ENCODE data around the gene TXNRD2. TPM values are rescaled to one million over a fixed set of nuclear protein-coding genes. Genes with fewer than 3 reads are reported as not detected.
"Not testable (repeated sequence)": the region's sequence is repeated elsewhere in the genome, so short reads cannot be mapped to it uniquely, and the experiment has no call there.

Gene TXNRD2
- total RNA-seq, 2 donors from 2014 or later = 22.3 to 29.5 TPM

DNA sequence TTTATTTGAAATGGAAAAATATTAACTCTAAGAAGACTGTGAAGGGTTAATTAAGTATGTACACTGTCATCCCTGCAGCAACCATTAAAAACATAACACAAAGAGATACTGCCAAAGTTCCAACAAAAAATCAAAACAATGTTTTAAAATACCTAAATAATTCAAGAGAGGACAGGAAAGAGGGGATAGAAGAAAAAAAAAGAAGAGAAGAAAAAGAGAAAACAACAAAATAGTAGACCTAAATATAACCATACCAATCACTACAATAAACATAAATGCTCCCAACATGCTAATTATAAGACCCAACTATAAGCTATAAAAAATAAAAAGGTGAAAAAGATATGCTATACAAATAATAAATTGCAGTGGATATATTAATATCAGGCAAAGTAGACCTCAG, 107.0 kb downstream of the TXNRD2 start:
- no peaks in the 10 kb centered on the region for H3K36me3 ChIP-seq
- intact Hi-C loops (cut with DNase I) = no loop called here
- no peak for DNase-seq
- no peak overlapping the region for H3K4me3 ChIP-seq
- TF ChIP-seq, protein P1, sequence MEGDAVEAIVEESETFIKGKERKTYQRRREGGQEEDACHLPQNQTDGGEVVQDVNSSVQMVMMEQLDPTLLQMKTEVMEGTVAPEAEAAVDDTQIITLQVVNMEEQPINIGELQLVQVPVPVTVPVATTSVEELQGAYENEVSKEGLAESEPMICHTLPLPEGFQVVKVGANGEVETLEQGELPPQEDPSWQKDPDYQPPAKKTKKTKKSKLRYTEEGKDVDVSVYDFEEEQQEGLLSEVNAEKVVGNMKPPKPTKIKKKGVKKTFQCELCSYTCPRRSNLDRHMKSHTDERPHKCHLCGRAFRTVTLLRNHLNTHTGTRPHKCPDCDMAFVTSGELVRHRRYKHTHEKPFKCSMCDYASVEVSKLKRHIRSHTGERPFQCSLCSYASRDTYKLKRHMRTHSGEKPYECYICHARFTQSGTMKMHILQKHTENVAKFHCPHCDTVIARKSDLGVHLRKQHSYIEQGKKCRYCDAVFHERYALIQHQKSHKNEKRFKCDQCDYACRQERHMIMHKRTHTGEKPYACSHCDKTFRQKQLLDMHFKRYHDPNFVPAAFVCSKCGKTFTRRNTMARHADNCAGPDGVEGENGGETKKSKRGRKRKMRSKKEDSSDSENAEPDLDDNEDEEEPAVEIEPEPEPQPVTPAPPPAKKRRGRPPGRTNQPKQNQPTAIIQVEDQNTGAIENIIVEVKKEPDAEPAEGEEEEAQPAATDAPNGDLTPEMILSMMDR (IDR thresholded peaks at IDR 0.05) = no peak
- H3K9ac ChIP-seq (ENCODE audit: low read depth in 2 of 2, low read length in 2 of 2) = no peak overlapping the region
- H3K9me3 ChIP-seq = no peaks in the 10 kb centered on the region
- H3K27ac ChIP-seq = no peak overlapping the region
- no peaks in the 10 kb centered on the region for H3K4me1 ChIP-seq
- H3K27me3 ChIP-seq = no peaks in the 10 kb centered on the region

DNA sequence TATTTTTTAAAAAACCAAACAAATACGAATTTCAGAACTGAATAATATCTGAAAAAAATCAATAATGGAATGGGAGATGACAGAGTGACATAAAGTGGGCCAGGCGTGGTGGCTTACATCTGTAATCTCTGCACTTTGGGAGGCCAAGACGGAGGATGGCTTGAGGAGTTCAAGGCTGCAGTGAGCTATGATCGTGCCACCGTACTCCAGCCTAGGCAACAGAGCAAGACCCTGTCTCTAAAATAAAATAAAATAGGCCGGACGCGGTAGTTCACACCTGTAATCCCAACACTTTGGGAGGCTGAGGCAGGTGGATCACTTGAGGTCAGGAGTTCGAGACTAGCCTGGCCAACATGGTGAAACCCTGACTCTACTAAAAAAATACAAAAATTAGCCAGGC, 108.3 kb downstream of the TXNRD2 start:
- H3K4me1 ChIP-seq; H3K9ac ChIP-seq (ENCODE audit: low read depth in 2 of 2, low read length in 2 of 2); H3K27me3 ChIP-seq; H3K9me3 ChIP-seq; H3K27ac ChIP-seq; H3K36me3 ChIP-seq; DNase-seq; intact Hi-C loops (cut with DNase I); H3K4me3 ChIP-seq: not testable (repeated sequence)

DNA sequence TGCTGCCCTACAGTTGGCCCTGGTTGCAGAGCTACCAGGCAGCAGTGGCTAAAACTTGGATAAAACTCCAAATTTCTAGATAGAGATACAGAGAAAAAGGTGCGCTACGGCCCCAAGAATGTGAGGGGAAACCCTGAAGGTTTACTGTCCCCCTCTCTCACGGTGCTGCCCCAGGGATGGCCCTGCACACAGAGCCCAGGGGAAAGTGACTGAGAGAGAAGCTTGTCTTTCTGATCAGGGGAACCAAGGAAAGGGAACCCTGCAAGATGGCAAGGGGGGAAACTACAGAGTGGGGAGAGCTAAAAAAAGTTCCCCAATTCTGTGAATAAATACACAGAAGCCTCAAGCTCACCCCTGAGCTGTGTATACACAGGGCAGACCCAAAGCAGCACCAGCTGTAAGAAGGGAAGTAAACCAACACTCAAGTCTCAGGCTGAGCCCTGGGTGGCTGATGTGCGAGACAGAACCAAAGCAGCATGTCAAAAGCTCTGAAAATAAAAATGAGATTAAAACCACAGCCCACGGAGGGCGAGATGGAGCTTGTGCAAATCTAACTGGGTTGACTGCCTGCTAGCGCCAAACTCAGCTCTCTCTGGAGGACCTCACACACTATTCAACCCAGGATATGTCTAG, 109.0 kb downstream of the TXNRD2 start:
- no peak overlapping the region for H3K27ac ChIP-seq
- intact Hi-C loops (cut with DNase I) = no loop called here
- TF ChIP-seq, protein P1 (IDR thresholded peaks at IDR 0.05) = no peak
- peak; percentile 11 for DNase-seq
- no peaks in the 10 kb centered on the region for H3K27me3 ChIP-seq
- H3K9ac ChIP-seq (ENCODE audit: low read depth in 2 of 2, low read length in 2 of 2) = no peak overlapping the region
- H3K9me3 ChIP-seq = no peaks in the 10 kb centered on the region
- H3K36me3 ChIP-seq = no peaks in the 10 kb centered on the region
- H3K4me3 ChIP-seq = no peak overlapping the region
- H3K4me1 ChIP-seq = no peaks in the 10 kb centered on the region

DNA sequence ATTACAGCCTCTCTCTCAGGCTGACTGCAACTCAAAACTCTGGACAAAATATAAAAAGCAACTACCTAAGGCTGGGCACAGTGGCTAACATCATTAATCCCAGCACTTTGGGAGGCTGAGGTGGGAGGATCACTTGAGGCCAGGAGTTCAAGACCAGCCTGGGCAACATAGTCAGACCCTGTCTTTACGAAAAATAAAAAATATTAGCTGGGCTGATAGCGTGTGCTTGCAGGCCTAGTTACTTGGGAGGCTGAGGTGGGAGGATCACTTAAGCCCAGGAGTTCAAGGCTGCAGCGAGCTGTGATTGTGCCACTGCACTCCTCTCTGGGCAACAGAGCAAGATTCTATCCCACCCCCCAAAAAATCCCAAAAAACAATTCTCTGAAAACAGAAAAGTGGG, 109.6 kb downstream of the TXNRD2 start:
- H3K9ac ChIP-seq (ENCODE audit: low read depth in 2 of 2, low read length in 2 of 2); H3K4me3 ChIP-seq; H3K36me3 ChIP-seq; intact Hi-C loops (cut with DNase I); H3K27me3 ChIP-seq; H3K9me3 ChIP-seq; H3K27ac ChIP-seq; H3K4me1 ChIP-seq: not testable (repeated sequence)
- peak; percentile 1 for DNase-seq

DNA sequence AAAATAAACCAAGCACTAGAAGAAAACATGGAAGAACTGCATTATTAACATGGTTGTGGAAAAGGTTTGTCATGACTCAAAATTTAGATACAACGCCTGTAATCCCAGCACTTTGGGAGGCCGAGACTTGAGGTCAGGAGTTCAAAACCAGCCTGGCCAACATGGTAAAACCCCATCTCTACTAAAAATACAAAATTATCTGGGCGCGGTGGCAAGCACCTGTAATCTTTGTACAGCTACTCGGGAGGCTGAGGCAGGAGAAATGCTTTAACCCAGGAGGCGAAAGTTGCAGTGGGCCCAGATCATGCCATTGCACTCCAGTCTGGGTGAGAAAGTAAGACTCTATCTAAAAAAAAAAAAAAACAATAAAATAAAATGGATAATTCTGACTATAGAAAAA, 110.6 kb downstream of the TXNRD2 start:
- H3K4me1 ChIP-seq = no peaks in the 10 kb centered on the region
- no peaks in the 10 kb centered on the region for H3K27me3 ChIP-seq
- H3K4me3 ChIP-seq = no peak overlapping the region
- no peak overlapping the region for H3K9ac ChIP-seq (ENCODE audit: low read depth in 2 of 2, low read length in 2 of 2)
- H3K27ac ChIP-seq = no peak overlapping the region
- intact Hi-C loops (cut with DNase I) = no loop called here
- H3K36me3 ChIP-seq = no peaks in the 10 kb centered on the region
- DNase-seq = peak; percentile 6
- H3K9me3 ChIP-seq = no peaks in the 10 kb centered on the region
- TF ChIP-seq, protein P1 (IDR thresholded peaks at IDR 0.05) = no peak

DNA sequence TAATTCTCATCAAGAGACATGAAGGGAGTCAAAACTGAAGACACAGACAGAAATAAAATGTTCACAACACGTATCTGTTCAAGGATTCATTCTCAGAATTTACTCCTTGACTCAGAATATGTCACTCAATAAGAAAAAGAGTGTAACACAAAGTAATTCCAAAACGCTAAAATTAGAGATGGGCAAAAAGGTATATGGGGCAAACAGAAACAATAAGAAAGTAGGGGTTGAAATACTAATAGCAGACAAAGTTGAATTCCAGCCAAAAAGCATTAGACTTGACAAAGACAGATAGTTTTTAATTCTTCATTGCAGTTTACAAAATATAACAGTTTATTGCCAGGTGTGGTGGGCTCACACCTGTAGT, 113.6 kb downstream of the TXNRD2 start:
- TF ChIP-seq, protein P1 (IDR thresholded peaks at IDR 0.05) = no peak
- H3K36me3 ChIP-seq = no peaks in the 10 kb centered on the region
- no peak overlapping the region for H3K4me3 ChIP-seq
- no peaks in the 10 kb centered on the region for H3K4me1 ChIP-seq
- DNase-seq = no peak
- H3K9ac ChIP-seq (ENCODE audit: low read depth in 2 of 2, low read length in 2 of 2) = no peak overlapping the region
- H3K9me3 ChIP-seq = no peaks in the 10 kb centered on the region
- intact Hi-C loops (cut with DNase I) = no loop called here
- no peak overlapping the region for H3K27ac ChIP-seq
- no peaks in the 10 kb centered on the region for H3K27me3 ChIP-seq
